ENCODE measurements around the gene BCAS3.
"Not testable (repeated sequence)": the region's sequence is repeated elsewhere in the genome, so short reads cannot be mapped to it uniquely, and the experiment has no call there.

Gene BCAS3

DNA sequence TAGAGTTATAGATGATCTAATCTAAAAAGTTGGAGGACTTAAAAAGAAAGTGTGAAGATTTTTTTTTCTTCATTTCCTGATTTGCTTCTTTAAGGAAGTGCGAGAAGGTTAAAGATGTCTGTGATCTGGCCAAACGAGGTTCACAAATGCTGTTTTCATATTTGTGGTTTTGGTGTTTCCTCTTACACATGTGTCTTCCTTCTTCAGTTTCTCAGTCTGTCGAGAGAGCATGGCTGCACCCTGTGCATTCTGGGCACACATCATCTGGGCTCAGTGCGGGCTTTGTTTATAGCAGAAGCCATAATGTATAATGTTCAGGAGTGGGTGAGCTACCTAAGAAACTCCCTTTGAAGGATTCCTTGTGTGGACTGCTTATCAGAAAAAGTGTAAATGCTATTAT lies 461.6 kb downstream of the BCAS3 start:
- DNase-seq = peak; percentile 73

DNA sequence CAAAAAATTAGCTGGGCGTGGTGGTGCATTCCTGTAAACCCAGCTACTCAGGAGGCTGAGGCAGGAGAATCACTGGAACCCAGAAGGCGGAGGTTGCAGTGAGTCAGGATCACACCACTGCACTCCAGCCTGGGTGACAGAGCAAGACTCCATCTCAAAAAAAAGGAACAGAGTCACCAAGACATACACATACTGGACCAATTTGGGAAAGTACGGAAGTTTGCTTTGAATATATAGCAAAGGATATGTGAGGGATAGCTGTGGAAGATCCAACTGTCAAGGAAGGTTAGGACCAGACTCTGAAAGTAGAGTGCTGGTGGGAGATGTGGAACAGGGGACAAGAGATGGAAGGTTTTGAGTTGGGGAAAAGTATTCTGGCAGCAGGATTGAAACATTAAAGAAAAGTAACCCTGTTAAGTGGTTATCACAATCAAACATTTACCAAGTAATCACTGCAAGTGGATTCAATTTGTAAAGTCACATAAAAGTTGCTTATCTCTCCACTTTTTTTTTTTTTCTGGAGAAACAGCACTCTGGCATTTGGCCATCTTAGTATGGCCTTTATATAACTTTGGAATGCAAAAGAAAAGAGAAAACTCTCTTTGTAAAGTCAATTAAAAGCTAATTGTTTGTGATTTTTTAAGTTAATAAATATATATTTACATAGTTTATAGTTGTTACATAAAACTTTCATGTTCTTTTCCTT lies 462.6 kb downstream of the BCAS3 start:
- no peak for DNase-seq

DNA sequence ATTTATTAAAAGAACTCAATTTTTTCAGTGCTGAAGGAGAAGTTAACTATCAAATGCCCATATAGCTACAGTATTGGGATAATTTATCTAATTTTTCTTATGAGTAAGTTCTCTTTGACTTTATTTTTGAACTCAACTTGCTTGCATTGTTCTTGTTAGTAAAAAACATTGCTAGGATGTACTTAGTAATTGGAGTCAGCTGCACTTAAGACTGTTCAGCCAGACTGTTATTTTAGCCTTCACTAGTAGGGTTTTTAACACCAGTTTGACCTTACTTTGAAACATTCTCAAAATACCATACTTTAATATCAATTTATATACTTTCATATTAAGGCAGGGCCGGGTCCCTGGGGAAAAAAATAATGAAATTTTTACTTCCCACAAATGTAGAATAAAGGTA lies 465.4 kb downstream of the BCAS3 start:
- DNase-seq = no peak

DNA sequence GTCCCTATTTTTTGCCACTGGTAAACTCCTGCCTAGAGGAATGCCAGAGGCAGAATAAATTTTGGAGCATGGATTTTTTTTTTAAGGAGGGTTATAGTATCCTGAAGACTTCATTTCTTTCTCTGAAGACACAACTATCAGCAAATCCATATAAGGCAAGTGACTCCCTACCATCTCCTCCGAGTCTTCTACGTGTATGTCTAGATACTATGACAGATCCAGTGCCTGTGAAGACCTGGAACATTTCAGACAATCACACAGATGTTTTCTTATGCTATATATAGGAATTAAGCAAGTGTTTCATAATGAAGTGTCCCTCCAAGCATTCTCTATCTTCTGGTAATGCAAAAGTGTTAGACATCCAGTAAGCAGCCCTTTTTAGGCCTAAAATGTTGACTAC lies 466.5 kb downstream of the BCAS3 start:
- no peak for DNase-seq

DNA sequence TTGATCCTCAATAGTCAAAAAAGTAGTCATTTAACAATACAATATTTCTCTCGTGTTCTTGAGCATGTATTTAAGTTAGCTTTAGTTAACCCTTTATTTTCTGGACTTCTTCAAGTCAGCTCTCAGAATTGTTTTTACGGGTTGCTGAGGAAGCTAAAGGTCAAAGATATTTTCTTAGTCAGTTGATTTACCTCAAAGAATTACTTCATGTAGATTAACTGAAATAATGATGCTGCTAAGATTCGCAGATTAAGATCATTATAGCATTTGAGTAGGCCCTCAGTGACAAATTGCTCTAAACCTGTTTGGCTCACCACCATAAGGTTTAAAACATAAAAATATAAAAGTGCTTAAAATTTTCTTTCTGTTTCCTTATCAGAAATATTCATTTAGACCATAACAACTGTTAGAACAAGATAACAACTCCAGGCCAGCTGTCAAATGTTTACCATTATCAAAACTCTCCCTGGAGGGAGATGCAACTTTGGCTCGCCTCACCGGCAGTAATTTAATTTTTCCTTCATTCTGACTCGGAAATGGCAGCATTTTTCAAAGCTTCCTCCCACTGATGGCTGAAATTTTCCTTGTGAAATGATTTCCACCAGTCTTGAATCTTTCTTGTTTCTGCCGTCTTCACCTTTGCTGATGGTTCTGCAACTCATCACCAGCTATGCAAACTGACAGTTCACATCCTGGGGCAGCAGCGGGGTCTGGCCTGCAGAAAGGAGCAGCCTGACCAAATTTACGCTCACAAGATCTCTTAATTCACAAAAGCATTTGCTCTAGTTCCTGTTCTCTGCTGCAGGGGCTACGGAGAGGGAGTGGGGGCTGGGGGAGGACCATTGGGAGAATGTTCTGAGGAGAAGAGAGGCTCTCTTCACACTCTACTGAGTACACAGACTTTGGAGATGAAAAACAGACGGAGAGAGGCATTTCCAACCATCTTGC lies 467.2 kb downstream of the BCAS3 start:
- DNase-seq = peak; percentile 63

DNA sequence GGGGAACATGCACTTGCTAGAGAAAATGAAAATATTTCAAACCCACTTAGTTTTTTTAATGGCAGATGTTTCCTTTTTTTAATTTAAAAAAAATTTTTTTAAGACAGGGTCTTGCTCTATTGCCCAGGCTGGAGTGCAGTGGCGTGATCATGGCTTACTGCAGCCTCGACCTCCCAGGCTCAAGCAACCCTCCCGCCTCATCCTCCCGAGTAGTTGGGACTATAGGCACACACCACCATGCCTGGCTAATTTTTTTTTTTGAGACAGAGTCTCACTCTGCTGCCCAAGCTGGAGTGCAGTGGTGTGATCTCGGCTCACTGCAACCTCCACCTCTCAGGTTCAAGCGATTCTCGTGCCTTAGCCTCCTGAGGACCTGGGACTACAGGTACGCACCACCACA lies 469.2 kb downstream of the BCAS3 start:
- DNase-seq = not testable (repeated sequence)

DNA sequence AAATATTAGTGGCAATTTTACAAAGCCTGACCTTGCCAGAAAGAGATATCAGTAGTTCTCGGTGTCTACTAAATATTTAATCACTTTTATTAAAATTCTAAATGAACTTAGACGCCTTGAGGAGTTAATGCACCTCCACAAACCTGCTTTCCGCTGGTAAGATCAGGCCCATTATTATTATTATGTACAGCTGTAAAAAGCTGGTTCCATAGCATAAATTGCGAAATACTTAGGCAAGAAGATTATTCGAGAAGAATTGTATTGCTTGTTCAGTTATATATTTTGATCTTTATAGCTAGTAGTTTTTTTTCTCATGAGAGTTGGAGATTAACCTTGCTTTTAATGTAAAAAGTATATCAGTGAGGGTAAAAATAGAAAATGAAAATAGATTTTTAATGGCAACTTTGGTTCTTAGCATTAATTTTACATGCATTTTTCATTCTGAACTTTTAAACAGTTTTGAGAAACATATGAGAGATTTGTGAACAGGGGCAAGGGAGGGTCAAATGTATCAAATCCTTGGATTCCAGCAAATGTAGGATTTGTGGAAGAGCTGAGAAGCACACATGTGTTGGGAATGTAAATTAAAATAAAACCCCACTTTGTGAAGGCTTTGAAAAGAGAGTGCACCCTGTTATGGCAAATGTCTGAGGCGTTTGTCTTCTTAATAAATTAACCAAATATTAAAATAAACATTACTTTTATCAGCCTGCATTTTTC lies 471.6 kb downstream of the BCAS3 start:
- no peak for DNase-seq

DNA sequence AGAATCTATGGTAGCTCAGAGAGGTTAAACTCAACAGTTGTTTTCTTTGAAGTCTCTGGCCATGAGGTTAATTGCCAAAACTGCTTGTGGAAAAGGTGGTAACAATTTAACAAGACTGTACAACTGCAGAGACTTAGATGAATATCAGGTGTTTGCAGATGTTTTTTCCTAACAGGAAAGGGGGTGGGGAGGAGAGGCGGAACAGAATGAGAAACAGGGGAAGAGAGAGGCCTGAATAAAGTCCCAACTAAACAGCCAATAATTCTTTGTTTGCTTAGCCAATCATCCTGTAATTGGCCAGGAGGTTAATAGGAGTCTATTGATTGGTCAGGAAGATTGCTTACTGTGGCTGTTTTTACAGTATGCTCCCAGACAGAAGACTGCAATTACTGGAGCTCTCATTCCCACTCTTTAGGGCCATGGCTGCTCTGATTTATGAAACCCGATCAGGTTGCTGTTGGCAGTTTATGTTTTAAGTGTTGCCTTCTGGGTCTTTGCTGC lies 472.3 kb downstream of the BCAS3 start:
- DNase-seq = no peak

DNA sequence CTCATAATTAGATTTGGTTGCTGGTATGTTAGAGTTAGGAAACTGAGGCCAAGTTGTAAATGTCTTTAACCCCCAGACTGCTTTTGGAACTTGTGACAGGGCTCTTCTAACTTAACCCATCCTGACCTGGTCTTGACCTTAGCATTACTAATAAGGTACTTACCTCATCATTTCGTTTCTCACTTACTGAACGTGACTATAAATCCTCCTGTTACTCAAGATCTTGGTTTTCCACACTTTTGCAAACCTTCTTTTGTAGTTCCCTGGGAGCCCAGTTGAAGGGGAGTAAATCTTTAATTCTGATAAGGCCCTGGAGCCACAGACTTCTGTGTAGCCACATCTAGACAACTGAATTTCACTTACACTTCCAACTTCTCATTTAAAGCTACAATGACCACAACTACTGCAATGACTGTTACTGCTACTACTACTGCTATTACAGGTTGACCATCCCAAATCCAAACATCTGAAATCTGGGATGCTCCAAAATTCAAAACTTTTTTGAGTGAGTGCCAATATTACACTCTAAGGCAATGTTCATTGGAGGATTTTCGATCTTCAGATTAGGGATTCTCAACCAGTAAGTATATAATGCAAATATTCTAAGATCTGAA lies 473.1 kb downstream of the BCAS3 start:
- no peak for DNase-seq

DNA sequence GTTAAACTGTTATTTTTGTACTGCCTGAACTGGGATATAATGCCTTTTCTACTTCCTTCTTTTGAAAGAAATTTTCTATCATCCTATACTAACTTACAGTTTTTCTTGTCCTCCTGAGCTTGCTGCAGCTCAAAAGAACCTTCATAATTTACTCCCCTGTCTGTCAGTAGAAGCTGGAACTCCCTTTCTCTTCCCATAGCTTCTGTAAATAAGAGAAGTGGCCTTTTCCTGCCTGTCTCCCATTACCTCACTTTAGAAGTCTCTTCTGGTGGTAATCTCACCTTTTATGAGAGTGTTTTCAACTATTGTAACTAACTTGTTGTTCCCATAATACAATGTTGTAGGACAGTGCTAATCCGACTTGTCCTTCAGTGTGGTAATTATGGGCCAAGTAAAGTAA lies 475.2 kb downstream of the BCAS3 start:
- no peak for DNase-seq

DNA sequence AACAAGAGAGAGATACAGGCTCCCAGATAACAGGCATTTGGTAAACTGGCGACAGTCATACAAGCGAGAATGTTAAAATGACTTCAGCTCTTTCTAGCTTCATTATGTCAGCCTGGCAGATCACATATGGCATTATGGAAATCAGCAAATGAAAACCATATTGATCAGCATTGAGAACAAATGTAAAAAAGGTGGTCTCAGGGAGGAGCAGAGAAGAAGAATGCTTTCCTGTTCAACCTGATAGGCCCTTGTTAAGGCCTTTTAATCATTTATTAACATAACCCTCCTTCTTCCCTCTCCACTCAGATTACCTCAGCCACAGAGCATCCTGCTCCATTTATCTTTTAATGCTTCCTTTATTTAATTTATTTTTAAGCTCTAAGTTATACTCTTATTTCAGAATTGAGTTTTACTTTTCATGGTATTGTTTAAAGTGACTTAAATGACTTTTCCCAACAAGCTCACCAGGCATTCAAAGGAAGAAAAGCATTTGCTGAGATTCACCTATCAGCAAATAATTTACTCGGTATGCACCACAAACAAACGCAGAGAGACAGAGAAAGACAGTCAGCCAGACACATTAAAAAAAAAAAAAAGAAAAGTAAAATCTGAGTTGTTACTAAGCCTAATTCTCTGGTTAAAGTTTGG lies 478.1 kb downstream of the BCAS3 start:
- no peak for DNase-seq

DNA sequence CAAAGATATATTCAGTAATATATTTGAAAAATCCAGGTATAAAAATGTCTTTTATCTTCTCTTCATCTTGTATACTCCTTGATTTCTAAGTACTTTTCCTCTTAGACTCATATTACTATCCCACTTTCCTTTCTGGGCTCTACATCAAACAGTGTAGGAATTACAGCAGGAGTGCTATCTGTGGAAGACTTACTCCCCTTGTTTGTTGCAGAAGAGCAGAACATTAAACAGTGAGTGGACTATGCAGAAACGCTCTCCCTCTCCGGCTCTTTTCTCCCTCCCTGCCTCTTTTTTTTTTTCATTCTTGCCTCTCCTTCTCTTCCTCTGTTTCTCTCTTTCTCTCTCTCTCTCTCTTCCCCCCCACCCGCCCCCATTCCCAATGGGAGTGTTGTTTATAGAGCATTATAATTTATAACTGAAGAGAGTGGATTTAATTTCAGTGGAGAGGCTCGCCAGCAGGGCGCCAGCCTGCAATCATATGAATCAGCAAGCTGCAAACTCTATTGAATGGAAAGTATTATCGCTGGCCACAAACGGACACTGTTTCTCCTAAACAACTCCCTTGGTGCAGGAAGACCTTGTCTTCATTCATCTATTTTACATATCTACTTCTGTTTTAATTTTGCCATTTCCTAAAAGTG lies 479.7 kb downstream of the BCAS3 start:
- DNase-seq = no peak

DNA sequence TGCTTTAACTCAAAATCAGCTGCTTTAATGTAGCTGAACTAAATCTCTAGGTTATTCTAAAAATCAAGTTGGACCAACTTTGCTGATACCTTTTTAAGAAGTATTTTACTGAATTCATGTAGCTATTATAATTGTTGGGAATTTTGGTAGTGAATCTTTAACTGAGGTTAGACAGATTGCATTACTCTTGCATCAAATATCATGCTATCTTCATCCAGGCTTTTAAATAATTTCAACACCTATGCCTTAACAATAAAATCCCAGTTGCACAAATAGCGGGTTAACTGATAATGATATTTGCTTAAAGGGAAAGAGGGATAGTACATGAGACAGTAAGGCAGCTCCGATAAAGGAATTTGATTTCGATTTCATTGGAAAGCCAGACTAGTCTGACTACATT lies 480.7 kb downstream of the BCAS3 start:
- DNase-seq = no peak

DNA sequence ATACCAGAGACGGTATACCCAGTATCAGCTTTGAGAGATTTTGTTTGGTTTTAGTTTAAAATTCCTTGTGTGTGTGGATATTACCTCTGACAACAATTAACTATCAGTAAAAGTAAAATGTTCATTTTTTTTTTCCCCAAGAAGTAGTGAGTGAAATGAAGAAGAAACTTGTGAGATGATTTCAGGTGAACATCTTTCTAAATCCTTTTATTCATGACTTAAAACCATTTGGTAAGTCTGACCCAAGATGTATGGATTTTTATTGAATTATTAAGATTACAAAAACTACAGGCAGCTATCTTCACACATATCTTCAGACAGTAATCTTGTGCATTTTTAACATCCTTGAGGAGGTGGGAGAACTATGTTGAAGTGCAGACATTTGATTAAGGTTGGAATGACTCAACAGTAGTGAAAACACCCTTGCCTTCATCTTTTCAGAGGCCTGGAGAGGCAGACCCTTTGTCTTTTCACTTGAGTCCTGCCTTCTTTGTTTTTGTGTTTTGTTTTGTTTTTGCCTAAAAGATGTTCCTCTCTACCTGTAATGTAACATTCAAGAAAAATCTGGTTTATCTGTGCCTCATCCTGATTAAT lies 481.7 kb downstream of the BCAS3 start:
- DNase-seq = no peak

DNA sequence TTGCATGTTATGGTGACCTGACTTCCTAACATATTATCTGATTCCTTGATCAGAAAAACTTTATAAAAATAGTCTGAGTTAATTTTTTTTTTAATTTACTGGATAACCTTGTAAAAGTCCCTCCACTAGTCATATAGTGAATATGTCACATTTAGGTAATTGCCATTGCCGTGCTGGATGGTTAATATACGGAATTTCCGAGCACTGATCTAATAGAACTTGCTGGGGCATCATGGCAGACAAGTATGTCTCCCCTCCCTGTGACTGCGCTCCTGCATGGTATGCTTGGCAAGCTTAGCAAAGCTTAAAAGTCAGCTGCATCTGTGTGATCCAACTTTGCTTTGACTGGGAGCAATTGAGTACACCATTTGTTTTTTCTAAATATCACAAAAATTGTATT lies 482.6 kb downstream of the BCAS3 start:
- no peak for DNase-seq

DNA sequence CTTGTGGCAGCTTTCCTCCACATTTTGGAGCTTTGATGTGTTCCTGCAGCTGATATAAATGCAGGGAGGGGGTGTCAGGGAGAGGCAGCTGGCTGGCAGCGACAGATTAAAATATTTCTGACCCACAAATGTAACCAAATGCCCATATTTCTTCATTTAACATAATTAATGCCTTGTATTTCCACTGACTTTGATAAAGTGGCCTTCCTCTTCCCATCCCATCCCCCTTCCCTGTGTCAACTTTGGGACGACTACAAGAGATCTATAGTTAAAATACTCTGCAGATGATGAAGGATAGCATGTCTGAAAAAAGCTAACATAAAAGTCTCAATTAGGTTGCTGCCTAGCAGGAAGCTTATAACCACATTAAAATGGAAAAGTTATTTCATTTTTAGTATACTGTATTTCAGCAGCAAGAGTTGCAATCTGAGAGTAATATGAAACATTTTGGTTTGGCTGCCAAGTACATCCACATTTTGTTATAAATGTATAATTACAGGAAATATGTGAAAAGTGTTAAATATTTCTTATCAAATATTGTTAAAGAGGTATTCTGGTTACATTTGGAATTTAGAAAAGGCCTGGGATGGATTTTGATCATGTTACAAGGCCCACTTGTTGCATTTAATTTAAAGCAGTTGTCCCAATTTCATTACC lies 483.3 kb downstream of the BCAS3 start:
- DNase-seq = no peak

DNA sequence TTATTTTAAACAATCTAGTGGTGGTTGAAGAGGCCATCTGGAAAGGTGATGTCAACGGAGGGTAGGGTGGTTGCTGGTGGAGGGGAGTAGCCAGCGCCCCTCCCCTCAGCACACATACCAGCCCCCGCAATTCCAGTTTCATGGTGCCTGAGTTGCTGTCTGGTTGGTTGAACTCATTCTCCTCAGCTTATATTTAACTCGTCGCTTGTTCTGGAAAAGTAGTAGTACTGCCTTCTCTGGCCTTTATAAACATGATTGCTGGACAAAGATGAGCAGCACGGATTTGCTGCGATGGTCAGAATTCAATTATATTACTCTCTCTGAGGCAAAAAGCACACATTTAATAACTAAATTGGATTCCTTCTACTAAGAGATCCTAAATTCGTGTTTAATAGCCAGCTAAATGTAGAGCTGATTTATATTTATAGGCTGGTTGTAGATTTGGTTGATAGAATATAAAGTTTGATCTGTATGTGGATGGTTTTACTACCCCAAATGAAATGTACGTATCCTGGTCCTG lies 484.0 kb downstream of the BCAS3 start:
- no peak for DNase-seq

DNA sequence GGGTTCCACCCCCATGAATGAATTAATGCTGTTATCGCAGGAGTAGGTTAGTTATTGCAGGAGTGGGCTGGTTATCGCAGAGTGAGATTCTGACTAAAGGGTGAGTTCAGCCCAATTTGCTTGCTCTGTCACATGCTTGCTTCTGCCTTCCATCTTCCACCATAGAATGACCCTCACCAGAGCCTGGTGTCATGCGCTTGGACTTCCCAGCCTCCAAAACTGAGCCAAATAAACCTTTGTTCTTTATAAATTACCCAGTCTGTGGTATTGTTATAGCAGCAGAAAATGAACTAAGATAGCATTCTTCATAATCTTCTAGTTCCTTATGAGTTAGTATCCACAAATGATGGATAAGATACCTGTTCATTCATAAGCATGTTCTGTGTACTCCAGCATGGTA lies 486.9 kb downstream of the BCAS3 start:
- no peak for DNase-seq

DNA sequence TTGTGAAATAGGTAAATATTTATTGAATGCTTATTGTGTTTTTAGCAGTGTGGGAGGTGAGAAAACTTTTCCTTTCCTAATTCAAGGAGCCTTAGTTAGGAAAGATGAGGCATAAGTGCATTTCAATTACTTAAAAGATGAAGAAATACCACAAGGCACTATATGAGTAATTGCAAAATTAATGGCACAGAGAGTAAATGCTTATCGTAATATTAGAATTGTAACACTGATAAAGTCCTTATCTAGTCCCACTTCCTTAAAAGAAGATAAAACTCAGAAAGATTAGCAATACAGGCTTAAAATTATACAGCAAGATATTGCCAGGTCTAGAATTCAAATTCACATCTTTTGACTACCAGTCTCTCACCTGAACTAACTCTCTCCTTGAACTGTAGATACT lies 489.4 kb downstream of the BCAS3 start:
- DNase-seq = no peak

DNA sequence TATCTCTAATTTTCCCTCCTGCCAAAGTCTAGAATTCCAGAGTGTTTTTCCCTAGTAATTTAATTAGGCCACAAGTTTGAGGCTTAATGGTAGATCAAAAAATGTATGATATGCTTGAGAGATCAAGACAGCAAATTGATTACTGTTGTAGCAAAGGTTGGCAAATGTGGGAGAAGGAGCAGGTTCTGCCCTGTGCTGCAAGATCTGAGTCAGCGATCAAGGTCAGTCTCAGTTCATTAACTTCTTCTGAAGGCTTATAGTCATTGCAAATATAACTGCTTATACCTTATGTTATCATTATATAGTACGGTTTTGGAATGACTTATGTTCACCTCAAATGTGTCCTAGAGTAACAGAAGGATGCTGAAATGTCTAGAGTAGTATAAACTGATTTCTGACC lies 490.9 kb downstream of the BCAS3 start:
- no peak for DNase-seq

DNA sequence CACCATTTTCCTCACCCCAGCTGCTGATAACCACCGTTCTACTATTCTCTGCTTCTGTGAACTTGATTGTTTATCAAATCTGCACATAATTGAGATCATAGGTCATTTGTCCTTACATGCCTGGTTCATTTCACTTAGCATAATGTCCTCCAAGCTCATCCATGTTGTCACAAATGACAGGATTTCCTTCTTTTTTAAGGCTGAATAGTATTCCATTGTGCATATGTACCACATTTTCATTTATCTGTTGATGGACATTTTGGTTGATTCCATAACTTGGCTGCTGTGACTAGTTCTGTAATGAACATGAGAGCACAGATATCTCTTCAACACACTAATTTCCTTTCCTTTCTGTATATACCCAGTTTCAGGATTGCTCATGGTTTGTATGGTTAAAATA lies 496.7 kb downstream of the BCAS3 start:
- DNase-seq = no peak
